T47D (cell line): ENCODE results near the gene SBSN.
"Not testable (repeated sequence)": the region's sequence is repeated elsewhere in the genome, so short reads cannot be mapped to it uniquely, and the experiment has no call there.

ENCODE experiments used
- DNase-seq, 2 experiments: peaks; one replicate each; pipeline versions ENCODE4 v3.0.0 to v3.0.0-alpha.2; 2011 to 2012; ENCODE audit warnings: low read depth in 1 of 2, low spot score in 1 of 2
- JUND ChIP-seq: IDR thresholded peaks from 2 replicates; pipeline ENCODE4 v1.6.1; 2012; ENCODE audit warnings: low read depth
- in situ Hi-C: cut with HindIII; loops from 2 replicates; pipeline ENCODE4 v1.10.0; 2016; ENCODE audit warnings: low sequenced_read_pairs, low pct_unique_long_range_greater_than_20kb

The SBSN gene

DNA sequence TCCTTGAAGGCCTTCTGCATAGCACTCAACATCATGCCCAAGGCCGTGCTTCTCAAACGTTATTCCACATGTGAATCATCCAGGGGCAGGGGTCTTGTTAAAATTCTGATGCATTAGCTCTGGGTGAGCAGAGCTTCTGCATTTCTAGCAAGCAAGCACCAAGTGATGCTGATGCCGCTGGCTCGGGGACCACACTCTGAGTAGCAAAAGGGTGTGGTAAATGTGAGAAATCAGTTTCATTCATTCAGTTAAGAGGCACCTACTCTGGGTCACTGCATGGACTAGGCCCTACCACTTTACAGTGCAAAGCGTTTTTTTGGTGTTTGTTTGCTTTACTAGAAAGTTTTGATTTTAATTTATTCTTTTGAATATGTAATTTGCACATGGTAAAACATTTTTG lies 45.0 kb downstream of the SBSN start:
- TF ChIP-seq JUND: no peak
- in situ Hi-C loops: no loop called here
- DNase-seq: no peak

DNA sequence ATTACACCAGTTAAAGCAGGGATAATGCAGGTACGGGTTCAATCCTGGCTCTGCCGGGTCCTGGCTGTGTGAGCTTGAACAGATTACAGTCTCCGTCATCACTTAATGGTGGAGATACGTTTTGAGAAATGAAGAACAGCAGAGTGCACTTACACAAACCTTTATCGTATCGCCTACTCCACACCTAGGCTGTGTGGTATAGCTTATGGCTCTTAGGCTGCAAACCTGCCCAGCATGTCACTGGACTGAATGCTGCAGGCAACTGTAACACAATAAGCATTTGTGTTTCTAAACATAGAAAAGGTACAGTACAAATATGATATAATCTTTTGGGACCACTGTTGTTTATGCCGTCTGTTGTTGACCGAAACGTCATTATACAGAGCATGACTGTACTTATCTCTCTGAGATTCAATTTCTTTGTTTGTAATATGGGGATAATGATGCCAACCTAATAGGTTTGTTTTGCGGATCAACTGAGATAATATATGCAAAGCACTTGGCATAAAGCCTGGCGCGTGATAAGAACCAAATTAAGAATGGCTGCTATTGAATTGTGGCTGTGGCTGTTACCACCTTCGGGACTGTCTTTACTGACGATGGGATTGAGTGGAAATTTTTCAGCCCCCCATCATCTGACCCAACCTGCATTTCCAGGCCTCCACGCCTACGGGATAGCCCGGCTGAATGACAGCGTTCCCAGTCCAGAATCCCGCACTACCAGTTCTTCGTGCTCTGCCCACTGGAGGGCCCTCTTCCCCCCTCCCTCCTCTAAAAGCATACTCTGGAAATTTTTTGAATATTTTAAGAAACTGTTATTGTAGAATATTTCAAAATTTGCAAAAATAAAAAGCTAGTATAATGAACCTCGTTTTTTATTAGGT lies 49.1 kb downstream of the SBSN start:
- DNase-seq: peak in 1 of 2 experiments; percentile 74
- in situ Hi-C loops: no loop called here
- no peak for TF ChIP-seq JUND

DNA sequence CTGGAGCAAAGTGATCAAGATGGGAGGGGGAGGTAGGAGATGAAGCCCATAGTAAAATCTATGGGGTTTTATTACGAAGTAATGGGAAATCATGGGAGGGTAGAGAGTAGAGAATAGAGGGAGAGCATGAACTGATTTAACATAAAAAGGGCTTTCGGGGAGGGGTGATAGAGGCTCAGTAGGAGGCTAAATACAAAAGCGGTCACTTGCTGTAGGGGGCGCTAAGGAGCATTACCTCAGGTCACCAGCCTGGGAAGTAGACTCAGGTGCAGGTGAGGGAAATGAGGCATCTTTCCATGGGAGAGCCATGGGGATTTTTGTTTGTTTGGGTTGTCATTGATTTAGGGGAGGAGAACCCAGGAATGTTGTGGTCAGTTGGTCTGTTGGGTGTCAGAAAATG lies 52.0 kb downstream of the SBSN start:
- TF ChIP-seq JUND: no peak
- in situ Hi-C loops: no loop called here
- DNase-seq: no peak

DNA sequence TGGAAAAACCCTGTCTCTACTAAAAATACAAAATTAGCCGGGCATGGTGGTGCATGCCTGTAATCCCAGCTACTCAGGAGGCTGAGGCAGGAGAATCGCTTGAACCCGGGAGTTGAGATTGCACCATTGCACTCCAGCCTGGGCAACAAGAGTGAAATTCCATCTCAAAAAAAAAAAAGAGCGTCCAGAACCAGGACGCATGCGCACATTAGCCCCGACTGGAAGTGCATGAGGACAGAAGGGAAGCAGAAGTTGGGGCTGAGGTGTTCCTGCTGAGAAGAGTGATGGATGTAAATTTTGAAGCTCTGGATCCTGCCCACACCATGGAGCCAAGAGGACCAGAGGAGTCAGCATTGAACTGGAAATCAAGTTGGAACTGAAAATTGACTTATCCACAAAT lies 53.5 kb downstream of the SBSN start:
- in situ Hi-C loops: not testable (repeated sequence)

DNA sequence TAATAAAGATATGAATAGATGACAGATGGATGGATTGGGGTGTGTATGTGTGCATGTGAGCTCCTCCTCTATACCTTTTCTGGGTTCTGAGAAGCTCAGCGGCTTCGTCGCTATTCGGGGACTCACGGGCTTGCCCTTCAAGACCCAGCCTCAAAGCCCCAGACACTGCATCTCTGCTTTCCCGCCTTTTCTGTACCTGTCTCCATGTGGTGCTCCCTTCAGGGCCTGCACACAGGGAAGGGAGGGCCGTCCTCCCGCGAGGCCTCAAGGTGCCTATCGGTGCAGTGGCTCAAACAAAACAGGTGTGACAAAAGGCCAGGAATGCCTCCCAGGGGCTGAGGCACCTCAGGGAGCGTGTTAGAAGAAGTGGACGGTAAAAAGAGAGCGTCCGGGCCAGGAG lies 54.0 kb downstream of the SBSN start:
- in situ Hi-C loops: no loop called here
- TF ChIP-seq JUND: no peak
- no peak for DNase-seq

More for the DNA sequence above, 53.5 kb downstream of the SBSN start:
- not testable (repeated sequence) for DNase-seq
